Heart left ventricle (tissue), 16 donors: ENCODE data around the gene PRSS57. TPM values are rescaled to one million over a fixed set of nuclear protein-coding genes. Genes with fewer than 3 reads are reported as not detected.
A peak's percentile ranks its signal among the peaks of the same experiment; 100 is the strongest.
"Not testable (repeated sequence)": the region's sequence is repeated elsewhere in the genome, so short reads cannot be mapped to it uniquely, and the experiment has no call there.

ENCODE experiments used
- ATAC-seq, 4 donors: fragments of 200-7000 bp; cut with Tn5 transposase; one replicate each; pipeline ENCODE4 v1.9.1; 2020 to 2022; ENCODE audit warnings: moderate library complexity in 4 of 4, mild to moderate bottlenecking in 3 of 4, moderate number of reproducible peaks in 1 of 4
- DNase-seq, 5 donors: peaks; one replicate each; pipeline ENCODE4 v3.0.0-alpha.2; 2020
- H3K27ac ChIP-seq, 12 donors: fragments of 200-600 bp; sonication (generic) in 4 of 12; one replicate each; pipeline versions ENCODE4 v1.5.0 to v1.8.0; 2016 to 2022; ENCODE audit warnings: mild to moderate bottlenecking in 2 of 12
- H3K27me3 ChIP-seq, 9 donors: fragments of 200-600 bp; sonication (generic) in 2 of 9; one replicate each; pipeline versions ENCODE4 v1.5.1 to v1.8.0; 2016 to 2022; ENCODE audit warnings: mild to moderate bottlenecking in 3 of 9
- H3K36me3 ChIP-seq, 9 donors: fragments of 200-600 bp; sonication (generic) in 2 of 9; one replicate each; pipeline versions ENCODE4 v1.5.0 to v1.8.0; 2018 to 2022; ENCODE audit warnings: mild to moderate bottlenecking in 2 of 9
- H3K4me1 ChIP-seq, 12 donors: fragments of 200-600 bp; sonication (generic) in 4 of 12; one replicate each; pipeline versions ENCODE4 v1.5.0 to v1.8.0; 2016 to 2022; ENCODE audit warnings: mild to moderate bottlenecking in 3 of 12
- H3K4me3 ChIP-seq, 12 donors: fragments of 200-600 bp; sonication (generic) in 4 of 12; one replicate each; pipeline versions ENCODE4 v1.5.0 to v1.8.0; 2017 to 2022; ENCODE audit warnings: mild to moderate bottlenecking in 9 of 12, moderate library complexity in 4 of 12
- H3K9me3 ChIP-seq, 12 donors: fragments of 200-600 bp; sonication (generic) in 4 of 12; one replicate each; pipeline versions ENCODE4 v1.5.0 to v1.8.0; 2016 to 2022; ENCODE audit warnings: mild to moderate bottlenecking in 1 of 12
- CTCF ChIP-seq, 12 donors: fragments of 200-600 bp; sonication (generic) in 4 of 12; IDR thresholded peaks; one replicate each; pipeline versions ENCODE4 v1.5.0 to v1.8.0; 2018 to 2022; ENCODE audit warnings: antibody characterized with exemption in 12 of 12, mild to moderate bottlenecking in 5 of 12
- POLR2A ChIP-seq, 2 donors: fragments of 450-650 bp; IDR thresholded peaks; one replicate each; pipeline ENCODE4 v1.6.1; 2017; ENCODE audit warnings: antibody characterized with exemption in 2 of 2, mild to moderate bottlenecking in 2 of 2, moderate library complexity in 2 of 2
- WGBS, 4 donors: extraction: QIAGEN DNeasy Blood & Tissue Kit in 2 of 4; methylation state at CpG; one replicate each; pipeline versions ENCODE4 v1.1.5 to v1.1.7; 2013 to 2018; 5-methylcytosine and 5-hydroxymethylcytosine counted together
- intact Hi-C, 10 donors: fragments of 100-400 bp; cut with DNase I; formaldehyde crosslinking; loops; one replicate each; pipeline versions ENCODE4 v1.11.1 to v1.14.2; 2022
- polyA plus RNA-seq, 2 donors: library from polyadenylated mRNA; stranded (reverse); fragments of 200-250 nt; gene quantifications; one replicate each; pipeline ENCODE4 v1.2.3, GENCODE V29; 2013
- total RNA-seq, 9 donors: library from RNA; depleted of rRNA in 2 of 9; stranded (reverse); fragments of >200 nt in 2 of 9; fragmentation: NEBNext Ultra II Directional in 3 of 9; extraction: Animal tissue kit (Norgen Biotek cat#: 25700) in 3 of 9; gene quantifications; one replicate each; pipeline versions ENCODE4 v1.1.0 to v1.2.4, GENCODE V29; 2016 to 2023
- donor health status: ischemic (EF 13 %, LVEDD 7.1; RV severe dilation, severe dysfunction).
- donor health status: healthy with polysubstance abuse.
- donor health status: DM: no; HTN: yes; CAD: no.
- donor health status: DM: no; HTN: no; CAD: no.
- donor health status: ischemic (EF 25% LVEDD 6.9; RV normal size, moderate dysfunction).
- donor health status: ischemic (EF 25% LVEDD 5.7; RV mildly dilated, moderate dysfunction).
- donor health status: healthy.
- donor health status: DM: yes; HTN: yes; CAD: no.
- donor health status: ischemic (EF 35%, LVEDD 5.7; RV mildly dilated, moderate dysfunction).
- donor health status: nonischemic (EF 11% LVEDD 7.7; RV severe dilation, severe dysfunction).
- donor health status: DM: yes; HTN: yes; CAD: no.
- donor health status: PGD.
- donor health status: ischemic (EF 29% LVEDD 5.4; RV normal size, mild dysfunction).
- donor health status: nonischemic (EF 23%, LVEDD 6.1; RV moderate dilation, normal function).

PRSS57 gene
- total and polyA plus RNA-seq, 11 donors, result not detected

DNA sequence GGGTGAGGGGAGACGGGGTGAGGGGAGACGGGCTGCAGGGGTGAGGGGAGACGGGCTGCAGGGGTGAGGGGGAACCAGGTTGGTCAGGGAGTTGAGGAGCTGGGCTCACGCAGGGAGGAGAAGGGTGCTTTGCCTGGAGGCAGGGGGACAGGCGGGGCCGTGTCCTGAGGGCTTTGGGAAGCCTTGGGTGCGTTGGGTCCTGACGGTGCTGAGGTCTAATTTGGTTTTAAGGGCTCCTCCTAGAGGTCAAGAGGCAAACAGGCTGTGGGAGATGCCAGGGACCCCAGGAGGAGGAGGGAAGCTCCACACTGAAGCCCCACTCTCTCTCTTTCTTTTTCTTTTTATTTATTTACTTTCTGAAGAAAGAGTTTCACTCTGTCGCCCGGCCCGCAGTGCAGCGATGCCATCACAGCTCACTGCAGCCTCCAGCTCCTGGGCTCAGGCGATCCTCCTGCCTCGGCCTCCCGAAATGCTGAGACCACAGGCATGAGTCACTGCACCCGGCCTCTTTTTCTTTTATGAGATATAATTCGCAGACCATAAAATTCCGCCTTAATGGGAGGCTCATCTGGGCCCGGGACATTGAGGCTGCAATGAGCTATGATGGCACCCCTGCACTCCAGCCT lies 46.4 kb upstream of the PRSS57 start:
- intact Hi-C loops, result loop anchor here in 1 of 10 donors (5.0 kb wide), 1 partner anchor 39 kb away; no protein-coding TSS in a partner anchor
- H3K36me3 ChIP-seq, result peaks cover 0 to 29% (median 0%) of the 10 kb centered on the region in 9 donors
- H3K27ac ChIP-seq, result no peak overlapping the region
- 75 to 83% (median 82%) methylated on average over 17 to 18 of the region's 19 CpGs for whole genome bisulfite sequencing, 4 donors
- H3K4me1 ChIP-seq, result peaks cover 0 to 4% (median 0%) of the 10 kb centered on the region in 12 donors
- no peak overlapping the region for H3K4me3 ChIP-seq
- H3K27me3 ChIP-seq, result no peaks in the 10 kb centered on the region
- DNase-seq, result no peak
- H3K9me3 ChIP-seq, result peaks cover 0 to 23% (median 7%) of the 10 kb centered on the region in 12 donors
- TF ChIP-seq POLR2A (IDR thresholded peaks at IDR 0.05), result no peak
- TF ChIP-seq CTCF (IDR thresholded peaks at IDR 0.05), result peak in 2 of 12 donors; percentile 21 to 25
- ATAC-seq, result no peak

DNA sequence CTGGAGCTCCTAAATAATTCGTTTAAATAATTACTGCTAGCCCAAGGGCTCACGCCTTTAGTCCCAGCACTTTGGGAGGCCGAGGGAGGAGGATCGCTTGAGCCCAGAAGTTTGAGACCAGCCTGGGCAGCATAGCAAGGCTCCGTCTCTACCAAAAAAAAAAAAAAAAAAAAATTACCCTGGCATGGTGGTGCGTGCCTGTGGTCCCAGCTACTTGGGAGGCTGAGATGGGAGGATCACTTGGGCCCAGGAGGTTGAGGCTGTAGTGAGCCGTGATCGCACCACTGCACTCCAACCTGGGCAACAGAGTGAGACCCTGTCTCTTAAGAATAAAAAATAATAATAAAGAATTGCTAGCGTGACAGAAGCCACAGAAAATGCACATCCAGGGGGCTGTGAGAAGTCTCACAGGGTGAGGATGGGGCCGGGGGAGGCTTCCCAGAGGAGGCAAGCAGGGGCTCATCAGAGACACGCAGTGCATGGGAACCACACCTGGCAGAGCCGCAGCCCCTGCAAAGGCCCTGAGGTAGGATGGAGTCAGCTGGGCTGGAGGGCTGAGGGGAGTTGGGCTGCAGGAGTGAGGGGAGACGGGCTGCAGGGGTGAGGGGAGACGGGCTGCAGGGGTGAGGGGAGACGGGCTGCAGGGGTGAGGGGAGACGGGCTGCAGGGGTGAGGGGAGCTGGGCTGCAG lies 45.7 kb upstream of the PRSS57 start:
- not testable (repeated sequence) for H3K4me1 ChIP-seq, H3K27me3 ChIP-seq, ATAC-seq, H3K27ac ChIP-seq, H3K4me3 ChIP-seq, DNase-seq
- 85 to 88% (median 87%) methylated on average over 15 to 16 of the region's 16 CpGs for WGBS, 4 donors
- intact Hi-C loops, result loop anchor here in 1 of 10 donors (5.0 kb wide), 1 partner anchor 39 kb away; no protein-coding TSS in a partner anchor
- Histone ChIP-seq H3K9me3 (peaks cover 0 to 21% (median 7%) of the 10 kb centered on the region in 12 donors), H3K36me3 (peaks cover 0 to 30% (median 0%) of the 10 kb centered on the region in 9 donors)

DNA sequence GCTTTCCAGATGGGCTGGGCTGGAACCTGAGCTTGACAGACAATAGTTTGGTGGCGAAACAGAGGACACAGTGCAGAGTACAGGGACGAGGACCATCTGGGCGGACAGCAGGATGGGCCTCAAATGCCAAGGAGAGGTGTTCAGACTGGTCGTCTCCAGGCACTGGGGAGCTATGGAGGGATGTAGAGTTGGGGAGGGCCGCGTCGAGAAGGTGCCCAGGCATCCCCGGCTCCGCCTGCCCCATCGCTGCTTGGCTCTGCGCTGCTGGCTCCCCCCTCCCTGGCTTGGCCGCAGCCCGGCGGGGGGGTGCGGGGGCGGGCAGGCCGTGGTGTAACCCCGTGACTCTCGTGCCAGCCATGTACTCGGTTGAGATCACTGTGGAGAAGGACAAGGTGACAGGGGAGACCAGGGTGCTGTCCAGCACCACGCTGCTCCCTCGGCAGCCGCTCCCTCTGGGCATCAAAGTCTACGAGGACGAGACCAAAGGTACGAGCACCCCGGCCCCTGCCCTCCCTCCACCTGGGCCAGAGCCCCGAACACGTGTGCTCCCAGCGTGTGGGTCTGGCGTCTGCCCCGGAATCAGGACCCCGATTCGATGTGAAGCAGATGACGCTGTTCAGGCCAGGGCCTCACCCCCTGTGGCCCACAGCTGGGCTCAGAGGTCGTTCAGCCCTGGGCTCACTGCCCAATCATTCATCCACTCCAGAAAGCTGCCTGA lies 44.9 kb upstream of the PRSS57 start:
- no peak for TF ChIP-seq POLR2A (IDR thresholded peaks at IDR 0.05)
- TF ChIP-seq CTCF (IDR thresholded peaks at IDR 0.05), result no peak
- H3K9me3 ChIP-seq, result peaks cover 0 to 19% (median 7%) of the 10 kb centered on the region in 12 donors
- H3K4me1 ChIP-seq, result peaks cover 0 to 4% (median 0%) of the 10 kb centered on the region in 12 donors
- peaks cover 0 to 31% (median 0%) of the 10 kb centered on the region in 9 donors for H3K36me3 ChIP-seq
- H3K4me3 ChIP-seq, result no peak overlapping the region
- no peak overlapping the region for H3K27ac ChIP-seq
- ATAC-seq, result no peak
- intact Hi-C loops, result loop anchor here in 3 of 10 donors (5.0 to 10.0 kb wide), 4 partner anchors 38 to 195 kb away; partner anchors contain the start of genes GZMM (in 2 of the 3) and HCN2 (in 1 of the 3)
- DNase-seq, result no peak
- H3K27me3 ChIP-seq, result no peaks in the 10 kb centered on the region
- WGBS, 4 donors, result 90 to 92% (median 91%) methylated on average over 11 to 36 of the region's 36 CpGs

GRCh38 chr19:738509-739128 lies 43.4 kb upstream of the PRSS57 start:
- Histone ChIP-seq H3K4me3 (no peak overlapping the region), H3K27me3 (no peaks in the 10 kb centered on the region), H3K36me3 (peaks cover 0 to 39% (median 6%) of the 10 kb centered on the region in 9 donors), H3K4me1 (peaks cover 0 to 12% (median 1%) of the 10 kb centered on the region in 12 donors), H3K27ac (no peak overlapping the region), H3K9me3 (peaks cover 0 to 4% (median 0%) of the 10 kb centered on the region in 12 donors)
- DNase-seq (no peak), ATAC-seq (no peak)
- TF ChIP-seq CTCF (IDR thresholded peaks at IDR 0.05) (no peak), POLR2A (IDR thresholded peaks at IDR 0.05) (no peak)
- 91 to 93% (median 91%) methylated on average over 16 to 23 of the region's 23 CpGs for WGBS, 4 donors
- intact Hi-C loops, result loop anchor here in 3 of 10 donors (10.0 kb wide), 3 partner anchors 154 to 194 kb away; partner anchors contain the start of genes GZMM (in 2 of the 3) and HCN2 (in 1 of the 3)
